CD14-positive monocyte (primary cell): Measurements from ENCODE around the gene DIAPH1. TPM values are rescaled to one million over a fixed set of nuclear protein-coding genes. Genes with fewer than 3 reads are reported as not detected.

Source experiments
- DNase-seq, 3 donors: peaks; one replicate each; pipeline ENCODE4 v3.0.0-alpha.2; 2011 to 2022
- H2AFZ ChIP-seq: 2 replicates; pipeline ENCODE4 v1.6.0; 2012; ENCODE audit warnings: mild to moderate bottlenecking, low read depth, low read length, inconsistent platforms; ENCODE audit not compliant: insufficient read depth, poor library complexity, severe bottlenecking
- H3K27ac ChIP-seq, 2 donors: 1 replicate in 1 of 2; 2 replicates in 1 of 2; pipeline ENCODE4 v1.5.1; 2012 to 2013; ENCODE audit warnings: low read length in 2 of 2, control low read depth in 1 of 2, inconsistent platforms in 1 of 2, low read depth in 1 of 2, mild to moderate bottlenecking in 1 of 2
- H3K27me3 ChIP-seq, 2 donors: one replicate each; pipeline versions ENCODE4 v1.6.0 to v1.6.1; 2011 to 2013; ENCODE audit warnings: low read length in 2 of 2; ENCODE audit not compliant: control insufficient read depth in 2 of 2, insufficient read depth in 2 of 2
- H3K36me3 ChIP-seq, 2 donors: replicated peaks in 1 of 2; 1 replicate in 1 of 2; 2 replicates in 1 of 2; pipeline versions ENCODE4 v1.5.1 to v1.6.1; 2012 to 2013; ENCODE audit warnings: low read length in 2 of 2, control low read depth in 1 of 2, inconsistent platforms in 1 of 2, mild to moderate bottlenecking in 1 of 2; ENCODE audit not compliant: insufficient read depth in 2 of 2, control insufficient read depth in 1 of 2
- H3K4me1 ChIP-seq, 2 donors: 1 replicate in 1 of 2; 2 replicates in 1 of 2; pipeline versions ENCODE4 v1.5.1 to v1.6.1; 2012 to 2013; ENCODE audit warnings: low read length in 2 of 2, control low read depth in 1 of 2, inconsistent platforms in 1 of 2, mild to moderate bottlenecking in 1 of 2, moderate library complexity in 1 of 2; ENCODE audit not compliant: insufficient read depth in 2 of 2, control insufficient read depth in 1 of 2
- H3K4me2 ChIP-seq: replicated peaks from 2 replicates; pipeline ENCODE3; 2012; ENCODE audit warnings: low read length, moderate library complexity, mild to moderate bottlenecking; ENCODE audit not compliant: poor library complexity, severe bottlenecking; ENCODE audit errors: extremely low read depth
- H3K4me3 ChIP-seq, 3 experiments: fragments of 200-600 bp in 1 of 3; sonication (generic) in 1 of 3; replicated peaks in 1 of 3; 1 replicate in 2 of 3; 2 replicates in 1 of 3; pipeline ENCODE4 v1.5.1; 2011 to 2013; ENCODE audit warnings: low read length in 3 of 3, mild to moderate bottlenecking in 3 of 3, control low read depth in 2 of 3, low read depth in 2 of 3, inconsistent platforms in 1 of 3, moderate library complexity in 1 of 3
- H3K79me2 ChIP-seq: 2 replicates; pipeline ENCODE4 v1.6.0; 2012; ENCODE audit warnings: mild to moderate bottlenecking, control low read depth, inconsistent platforms, low read length, moderate library complexity; ENCODE audit not compliant: insufficient read depth
- H3K9ac ChIP-seq: 2 replicates; pipeline ENCODE4 v1.6.0; 2017; ENCODE audit warnings: low read length, mild to moderate bottlenecking; ENCODE audit not compliant: insufficient read depth, poor library complexity, severe bottlenecking
- H3K9me3 ChIP-seq, 2 donors: replicated peaks in 1 of 2; 1 replicate in 1 of 2; 2 replicates in 1 of 2; pipeline versions ENCODE4 v1.5.1 to v1.6.1; 2012 to 2013; ENCODE audit warnings: low read length in 2 of 2, control low read depth in 1 of 2; ENCODE audit not compliant: control insufficient read depth in 1 of 2, insufficient read depth in 1 of 2
- H4K20me1 ChIP-seq: 2 replicates; pipeline ENCODE4 v1.6.0; 2012; ENCODE audit warnings: mild to moderate bottlenecking, low read length, control low read depth, moderate library complexity; ENCODE audit not compliant: insufficient read depth
- H3K27ac Mint-ChIP-seq, 7 donors: one replicate each; pipeline ENCODE4 v1.8.0; 2020; ENCODE audit warnings: mild to moderate bottlenecking in 7 of 7, mixed read lengths in 7 of 7, moderate library complexity in 6 of 7, inconsistent platforms in 2 of 7
- H3K27me3 Mint-ChIP-seq, 3 donors: one replicate each; pipeline ENCODE4 v1.8.0; 2021 to 2022; ENCODE audit warnings: low read depth in 3 of 3, mild to moderate bottlenecking in 3 of 3, mixed read lengths in 3 of 3, moderate library complexity in 3 of 3, inconsistent platforms in 1 of 3
- H3K36me3 Mint-ChIP-seq, 2 donors: one replicate each; pipeline ENCODE4 v1.8.0; 2020; ENCODE audit warnings: mixed read lengths in 2 of 2, inconsistent platforms in 1 of 2, mild to moderate bottlenecking in 1 of 2
- H3K4me1 Mint-ChIP-seq: one replicate; pipeline ENCODE4 v1.8.0; 2020; ENCODE audit warnings: mild to moderate bottlenecking, mixed read lengths
- H3K4me3 Mint-ChIP-seq, 2 donors: one replicate each; pipeline ENCODE4 v1.8.0; 2020; ENCODE audit warnings: mild to moderate bottlenecking in 2 of 2, mixed read lengths in 2 of 2, moderate library complexity in 1 of 2
- H3K9me3 Mint-ChIP-seq, 7 donors: one replicate each; pipeline ENCODE4 v1.8.0; 2020 to 2022; ENCODE audit warnings: mixed read lengths in 7 of 7, mild to moderate bottlenecking in 6 of 7, moderate library complexity in 6 of 7, inconsistent platforms in 2 of 7
- CTCF ChIP-seq: fragments of 200-600 bp; IDR thresholded peaks from one replicate; pipeline ENCODE4 v1.8.0; 2022; ENCODE audit warnings: antibody characterized with exemption, mild to moderate bottlenecking
- WGBS: methylation state at CpG from one replicate; pipeline ENCODE4 v1.1.5; 2013; ENCODE audit warnings: missing lambda C conversion rate; ENCODE audit not compliant: insufficient coverage; 5-methylcytosine and 5-hydroxymethylcytosine counted together
- intact Hi-C, 2 donors: fragments of 100-400 bp; cut with micrococcal nuclease; formaldehyde crosslinking; loops; one replicate each; pipeline versions ENCODE4 v1.15.0 to v1.15.1; 2023
- polyA plus RNA-seq, 3 donors: library from polyadenylated mRNA; depleted of rRNA in 1 of 3; unstranded in 2 of 3; stranded (reverse) in 1 of 3; fragments of 300-500 nt in 2 of 3; fragments of >200 nt in 1 of 3; fragmentation: Illumina TruSeq in 2 of 3; gene quantifications; 1 replicate in 2 of 3; 2 replicates in 1 of 3; pipeline ENCODE4 v1.2.3, GENCODE V29; 2012 to 2021

Gene DIAPH1
- polyA plus RNA-seq, 3 donors = 60.2 to 140 (median 98.6) TPM

DNA sequence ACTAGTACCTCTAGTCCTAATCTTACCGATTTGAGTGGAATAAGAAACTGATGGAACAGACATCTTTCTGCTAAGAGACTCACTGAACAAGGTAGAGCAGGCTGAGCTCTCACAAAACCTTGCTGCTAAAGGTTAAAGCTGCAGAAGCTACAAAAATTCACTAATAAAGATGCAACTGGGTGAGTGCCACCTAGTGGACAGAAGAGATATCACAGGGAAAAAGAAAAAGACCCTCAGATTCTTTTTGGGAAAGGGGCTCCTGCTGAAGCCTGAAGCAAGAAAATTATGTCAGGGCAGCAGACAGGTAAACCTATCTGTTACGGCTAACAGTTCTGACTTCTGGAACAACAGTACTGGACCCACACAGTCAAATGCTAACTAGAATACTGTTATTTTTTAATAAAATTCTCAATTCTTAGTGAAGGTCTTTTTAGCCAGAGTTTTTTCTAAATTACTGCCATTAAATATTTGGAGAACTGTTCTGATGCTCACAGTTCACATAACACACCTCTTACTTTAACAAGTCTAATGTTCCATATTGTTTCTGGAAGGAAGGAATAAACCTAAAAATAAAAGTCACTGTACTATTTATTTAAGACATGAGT lies 51.2 kb downstream of the DIAPH1 start:
- peaks cover 71 to 87% of the 10 kb centered on the region in 2 donors for H3K36me3 Mint-ChIP-seq
- H3K4me3 ChIP-seq = no peak overlapping the region
- peaks cover 72 to 92% of the 10 kb centered on the region in 2 donors for H3K36me3 ChIP-seq
- peak; percentile 99 for TF ChIP-seq CTCF
- DNase-seq = peak in 1 of 3 donors; percentile 23
- no peaks in the 10 kb centered on the region for H3K9me3 Mint-ChIP-seq
- intact Hi-C loops = no loop called here
- H3K4me2 ChIP-seq = no peak overlapping the region
- peaks cover 19 to 33% of the 10 kb centered on the region in 2 donors for H3K4me1 ChIP-seq
- no peaks in the 10 kb centered on the region for H3K27me3 ChIP-seq
- H3K79me2 ChIP-seq = peaks cover 36% of the 10 kb centered on the region
- H4K20me1 ChIP-seq = peaks cover 97% of the 10 kb centered on the region
- no peak overlapping the region for H3K4me3 Mint-ChIP-seq
- peaks cover 26% of the 10 kb centered on the region for H3K4me1 Mint-ChIP-seq
- no CpG with 5 or more reads among the region's 2 CpGs for WGBS
- no peak overlapping the region for H3K9ac ChIP-seq
- H2AFZ ChIP-seq = no peak overlapping the region
- H3K27me3 Mint-ChIP-seq = no peaks in the 10 kb centered on the region
- no peaks in the 10 kb centered on the region for H3K9me3 ChIP-seq
- no peak overlapping the region for H3K27ac ChIP-seq
- no peak overlapping the region for H3K27ac Mint-ChIP-seq

- Histone ChIP-seq H3K9ac (no peak overlapping the region), H2AFZ (no peak overlapping the region), H3K27ac (peak overlapping the region in 1 of 2 donors; percentile 43), H3K4me3 (no peak overlapping the region), H3K4me2 (no peak overlapping the region), H3K79me2 (peaks cover 38% of the 10 kb centered on the region), H3K36me3 (peaks cover 70 to 92% of the 10 kb centered on the region in 2 donors), H3K9me3 (no peaks in the 10 kb centered on the region), H4K20me1 (peaks cover 97% of the 10 kb centered on the region), H3K4me1 (peaks cover 10 to 21% of the 10 kb centered on the region in 2 donors), H3K27me3 (no peaks in the 10 kb centered on the region)
- TF ChIP-seq CTCF = no peak
- peak overlapping the region in 6 of 7 donors; percentile 15 to 61 (median 40) for H3K27ac Mint-ChIP-seq
- H3K9me3 Mint-ChIP-seq = no peaks in the 10 kb centered on the region
- WGBS = 98% methylated on average over 7 of the region's 8 CpGs
- H3K36me3 Mint-ChIP-seq = peaks cover 69 to 86% of the 10 kb centered on the region in 2 donors
- no peak overlapping the region for H3K4me3 Mint-ChIP-seq
- no peaks in the 10 kb centered on the region for H3K27me3 Mint-ChIP-seq
- intact Hi-C loops = loop anchor here in 1 of 2 donors (2.0 kb wide), 1 partner anchor 245 kb away; the partner anchor contains the start of gene TAF7
- H3K4me1 Mint-ChIP-seq = peaks cover 17% of the 10 kb centered on the region
- DNase-seq = no peak
Measured at GRCh38 chr5:141565826-141566570, 52.8 kb downstream of the DIAPH1 start.
